Body of pancreas (tissue), 4 donors: ENCODE data around the gene DNAJB8.

Source experiments
- POLR2A ChIP-seq, 3 donors: fragments of 450-650 bp; IDR thresholded peaks; one replicate each; pipeline ENCODE4 v1.6.1; 2016; ENCODE audit warnings: antibody characterized with exemption in 3 of 3, mild to moderate bottlenecking in 2 of 3
- TF ChIP-seq, protein P1 (sequence below), 7 experiments: fragments of 450-650 bp in 4 of 7; fragments of 200-600 bp in 3 of 7; sonication (generic) in 3 of 7; IDR thresholded peaks; one replicate each; pipeline ENCODE4 v1.5.1; 2016 to 2019; ENCODE audit warnings: antibody characterized with exemption in 7 of 7

DNA sequence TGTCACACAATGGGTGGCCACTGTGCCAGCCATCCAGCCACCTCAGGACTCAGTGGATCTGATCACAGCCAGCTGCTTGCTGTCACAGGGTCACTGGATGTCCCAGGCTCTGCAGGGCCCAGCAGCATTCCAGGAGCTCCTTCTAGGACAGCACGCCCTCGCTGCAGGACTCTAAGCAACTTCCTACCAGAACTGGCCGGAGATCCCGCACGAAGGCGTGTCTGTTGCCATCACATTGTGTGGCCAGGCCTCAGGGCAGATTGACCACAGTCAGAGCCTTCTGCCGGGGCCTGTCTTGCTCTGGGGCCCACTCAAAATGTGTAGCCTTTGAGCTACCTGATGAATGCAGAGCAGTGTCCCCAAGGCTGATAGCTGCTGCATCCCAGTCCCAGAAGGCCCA is 24.6 kb downstream of the DNAJB8 start:
- TF ChIP-seq POLR2A (IDR thresholded peaks at IDR 0.05), result no peak
- TF ChIP-seq, protein P1, sequence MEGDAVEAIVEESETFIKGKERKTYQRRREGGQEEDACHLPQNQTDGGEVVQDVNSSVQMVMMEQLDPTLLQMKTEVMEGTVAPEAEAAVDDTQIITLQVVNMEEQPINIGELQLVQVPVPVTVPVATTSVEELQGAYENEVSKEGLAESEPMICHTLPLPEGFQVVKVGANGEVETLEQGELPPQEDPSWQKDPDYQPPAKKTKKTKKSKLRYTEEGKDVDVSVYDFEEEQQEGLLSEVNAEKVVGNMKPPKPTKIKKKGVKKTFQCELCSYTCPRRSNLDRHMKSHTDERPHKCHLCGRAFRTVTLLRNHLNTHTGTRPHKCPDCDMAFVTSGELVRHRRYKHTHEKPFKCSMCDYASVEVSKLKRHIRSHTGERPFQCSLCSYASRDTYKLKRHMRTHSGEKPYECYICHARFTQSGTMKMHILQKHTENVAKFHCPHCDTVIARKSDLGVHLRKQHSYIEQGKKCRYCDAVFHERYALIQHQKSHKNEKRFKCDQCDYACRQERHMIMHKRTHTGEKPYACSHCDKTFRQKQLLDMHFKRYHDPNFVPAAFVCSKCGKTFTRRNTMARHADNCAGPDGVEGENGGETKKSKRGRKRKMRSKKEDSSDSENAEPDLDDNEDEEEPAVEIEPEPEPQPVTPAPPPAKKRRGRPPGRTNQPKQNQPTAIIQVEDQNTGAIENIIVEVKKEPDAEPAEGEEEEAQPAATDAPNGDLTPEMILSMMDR (IDR thresholded peaks at IDR 0.05), result no peak
